Esophagus squamous epithelium (tissue), 4 donors: Measurements from ENCODE around the gene TRMU.

Experiments
- CTCF ChIP-seq, 6 experiments: fragments of 450-650 bp in 4 of 6; fragments of 200-600 bp in 2 of 6; sonication (generic) in 2 of 6; IDR thresholded peaks; one replicate each; pipeline ENCODE4 v1.5.1; 2016 to 2019; ENCODE audit warnings: antibody characterized with exemption in 6 of 6, mild to moderate bottlenecking in 4 of 6, moderate library complexity in 4 of 6
- POLR2A ChIP-seq, 4 donors: fragments of 450-650 bp; IDR thresholded peaks; one replicate each; pipeline ENCODE4 v1.6.1; 2017; ENCODE audit warnings: antibody characterized with exemption in 4 of 4, mild to moderate bottlenecking in 4 of 4, moderate library complexity in 3 of 4

GRCh38 chr22:46393873-46394272 is 58.4 kb downstream of the TRMU start:
- TF ChIP-seq CTCF (IDR thresholded peaks at IDR 0.05) (no peak), POLR2A (IDR thresholded peaks at IDR 0.05) (no peak)
